T-helper 9 cell (primary cell): ENCODE measurements around the gene NAPEPLD.
"Not testable (repeated sequence)": the region's sequence is repeated elsewhere in the genome, so short reads cannot be mapped to it uniquely, and the experiment has no call there.

Source experiments
- DNase-seq: peaks from one replicate; pipeline ENCODE4 v3.0.0-alpha.2; 2020

NAPEPLD gene

DNA sequence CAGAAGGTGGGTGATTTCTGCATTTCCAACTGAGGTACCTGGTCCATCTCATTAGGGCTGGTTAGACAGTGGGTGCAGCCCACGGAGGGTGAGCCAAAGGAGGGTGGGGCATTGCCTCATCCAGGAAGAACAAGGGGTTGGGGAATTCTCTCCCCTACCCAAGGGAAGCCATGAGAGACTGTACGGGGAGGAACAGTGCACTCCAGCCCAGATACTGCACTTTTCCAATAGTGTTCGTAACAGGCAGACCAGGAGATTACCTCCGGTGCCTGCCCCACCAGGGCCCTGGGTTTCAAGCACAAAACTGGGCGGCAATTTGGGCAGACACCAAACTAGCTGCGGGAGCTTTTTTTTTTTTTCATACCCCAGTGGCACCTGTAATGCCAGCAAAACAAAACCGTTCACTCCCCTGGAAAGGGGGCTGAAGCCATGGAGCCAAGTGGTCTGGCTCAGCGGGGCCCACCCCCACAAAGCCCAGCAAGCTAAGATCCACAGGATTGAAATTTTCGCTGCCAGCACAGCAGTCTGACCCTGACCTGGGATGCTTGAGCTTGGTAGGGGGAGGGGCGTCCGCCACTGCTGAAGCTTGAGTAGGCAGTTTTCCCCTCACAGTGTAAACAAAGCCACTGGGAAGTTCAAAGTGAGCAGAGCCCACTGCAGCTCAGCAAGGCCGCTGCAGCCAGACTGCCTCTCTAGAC lies 42.7 kb downstream of the NAPEPLD start:
- DNase-seq = no peak

DNA sequence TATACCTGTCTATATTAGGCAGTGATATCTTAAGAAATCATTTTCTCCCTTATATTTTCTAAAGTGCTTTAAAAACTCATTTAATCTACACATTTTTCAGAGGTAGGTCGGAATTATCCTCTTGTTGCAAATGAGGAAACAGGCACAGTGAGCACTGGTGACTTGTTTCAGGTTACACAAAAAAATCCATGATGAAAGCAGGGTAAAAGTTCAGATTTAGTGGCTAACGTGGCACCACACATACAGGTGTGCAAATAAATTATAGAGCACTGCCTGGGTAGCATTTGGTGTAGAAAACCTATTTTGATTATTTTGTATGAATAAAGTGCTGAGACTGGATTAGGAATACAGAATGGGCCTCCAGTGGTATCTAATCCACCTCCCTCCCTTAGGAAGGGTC lies 47.4 kb downstream of the NAPEPLD start:
- no peak for DNase-seq

DNA sequence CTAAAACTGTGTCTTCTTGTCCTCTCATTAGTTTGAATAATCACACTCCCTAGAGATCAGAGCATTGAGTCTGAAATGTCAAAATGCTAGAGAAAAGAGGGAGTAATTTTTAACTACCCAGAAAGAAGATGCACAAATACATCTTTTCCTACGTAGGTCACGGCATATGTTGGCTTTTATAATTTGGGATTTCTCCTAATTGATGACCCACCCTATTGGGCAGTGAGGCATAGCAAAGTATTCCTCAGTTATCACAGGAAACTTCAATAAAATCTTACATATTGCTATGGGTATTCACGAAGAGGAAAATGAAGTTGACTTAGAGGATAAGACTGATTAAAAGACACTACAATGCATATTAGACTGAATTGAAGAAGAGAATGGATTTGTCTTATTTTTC lies 48.6 kb downstream of the NAPEPLD start:
- DNase-seq = no peak

DNA sequence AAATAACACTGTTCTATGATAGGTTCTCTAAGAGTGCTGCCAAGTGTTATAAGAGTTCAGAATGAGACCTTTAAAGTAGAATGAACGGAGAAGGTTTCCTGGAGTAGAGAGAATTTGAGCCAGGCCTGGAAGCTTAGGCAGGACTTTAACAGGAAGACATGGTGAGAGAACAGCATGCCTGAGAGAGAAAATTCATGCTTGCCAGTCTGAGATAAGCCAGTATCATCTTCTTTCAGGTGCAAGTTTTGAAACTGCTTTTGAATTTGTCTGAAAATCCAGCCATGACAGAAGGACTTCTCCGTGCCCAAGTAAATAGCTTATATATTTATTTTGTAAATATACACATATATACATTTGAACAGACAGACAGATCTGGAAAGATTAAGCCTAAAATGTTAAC lies 51.9 kb downstream of the NAPEPLD start:
- no peak for DNase-seq

DNA sequence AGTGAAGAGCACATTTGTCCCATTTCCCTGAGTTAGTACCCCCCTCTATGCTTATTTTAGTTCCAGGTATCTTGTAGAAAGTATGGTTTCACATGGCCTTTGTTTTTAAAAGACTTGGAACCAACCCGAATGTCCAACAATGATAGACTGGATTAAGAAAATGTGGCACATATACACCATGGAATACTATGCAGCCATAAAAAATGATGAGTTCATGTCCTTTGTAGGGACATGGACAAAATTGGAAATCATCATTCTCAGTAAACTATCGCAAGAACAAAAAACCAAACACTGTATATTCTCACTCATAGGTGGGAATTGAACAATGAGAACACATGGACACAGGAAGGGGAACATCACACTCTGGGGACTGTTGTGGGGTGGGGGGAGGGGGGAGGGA lies 53.3 kb downstream of the NAPEPLD start:
- not testable (repeated sequence) for DNase-seq

DNA sequence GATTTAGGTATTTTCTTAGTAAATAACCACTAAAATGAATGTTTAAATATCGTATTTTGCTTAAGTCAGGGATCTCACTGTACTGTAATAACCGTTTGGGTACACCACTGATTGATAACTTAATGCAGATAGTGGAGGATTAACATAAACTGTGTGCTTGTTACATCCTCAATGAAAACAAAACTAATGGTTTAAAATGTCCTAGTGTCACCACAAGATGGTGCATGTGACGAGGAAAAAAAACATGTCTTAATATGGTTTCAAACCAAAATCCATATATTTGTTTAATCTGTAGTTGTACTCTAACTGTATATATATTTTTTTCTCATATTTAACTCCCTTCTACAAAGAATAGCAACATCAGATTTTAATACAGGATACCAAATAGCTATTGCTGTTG lies 54.8 kb downstream of the NAPEPLD start:
- no peak for DNase-seq

DNA sequence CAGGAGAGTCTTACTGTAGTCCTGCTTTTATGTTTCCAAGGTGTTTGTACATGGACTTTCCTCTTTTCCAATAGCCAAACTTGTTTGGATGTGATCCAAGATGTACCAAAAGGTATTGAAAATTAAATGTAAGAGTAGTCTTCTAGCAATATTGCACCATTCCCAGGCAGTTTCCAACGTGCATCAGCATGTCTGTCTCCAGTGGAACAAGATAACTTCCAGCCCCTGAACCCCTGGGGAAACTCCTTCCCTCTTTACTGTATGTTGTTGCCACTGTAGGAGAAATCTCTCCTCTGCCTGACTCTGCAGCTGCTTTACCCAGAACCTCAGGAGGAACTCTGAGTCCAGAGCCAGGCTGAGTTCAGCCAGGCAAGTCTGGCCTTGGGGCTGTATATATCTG lies 55.5 kb downstream of the NAPEPLD start:
- DNase-seq = no peak

DNA sequence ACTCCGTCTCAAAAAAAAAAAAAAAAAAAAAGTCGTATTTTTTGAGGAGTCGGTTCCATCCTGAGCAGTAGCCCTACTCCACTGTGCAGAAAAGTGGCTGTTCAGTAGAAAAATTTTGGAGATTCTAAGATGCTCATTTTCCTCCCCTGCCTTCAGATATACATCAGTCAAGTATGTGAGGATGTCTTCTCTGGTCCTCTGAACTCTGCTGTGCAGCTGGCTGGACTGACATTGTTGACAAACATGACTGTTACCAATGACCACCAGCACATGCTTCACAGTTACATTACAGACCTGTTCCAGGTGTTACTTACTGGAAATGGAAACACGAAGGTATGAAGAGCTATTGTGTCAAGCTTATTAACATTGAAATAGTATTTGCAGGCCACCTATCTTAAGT lies 56.6 kb downstream of the NAPEPLD start:
- DNase-seq = not testable (repeated sequence)

DNA sequence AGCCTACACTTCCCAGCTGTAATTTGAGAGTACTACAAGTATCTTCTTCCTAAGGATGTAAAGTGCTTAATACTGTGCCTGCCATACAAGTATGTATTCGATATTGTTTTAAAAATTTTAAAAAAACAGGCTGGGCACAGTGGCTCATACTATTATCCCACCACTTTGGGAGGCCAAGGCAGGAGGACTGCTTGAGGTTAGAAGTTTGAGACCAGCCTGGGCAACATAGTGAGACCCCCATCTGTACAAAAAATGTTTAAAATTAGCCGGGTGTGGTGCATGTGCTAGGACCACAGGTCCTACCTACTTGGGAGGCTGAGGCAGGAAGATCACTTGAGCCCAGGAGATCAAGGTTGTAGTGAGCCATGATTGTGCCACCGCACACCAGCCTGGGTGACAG lies 65.7 kb downstream of the NAPEPLD start:
- DNase-seq = no peak

DNA sequence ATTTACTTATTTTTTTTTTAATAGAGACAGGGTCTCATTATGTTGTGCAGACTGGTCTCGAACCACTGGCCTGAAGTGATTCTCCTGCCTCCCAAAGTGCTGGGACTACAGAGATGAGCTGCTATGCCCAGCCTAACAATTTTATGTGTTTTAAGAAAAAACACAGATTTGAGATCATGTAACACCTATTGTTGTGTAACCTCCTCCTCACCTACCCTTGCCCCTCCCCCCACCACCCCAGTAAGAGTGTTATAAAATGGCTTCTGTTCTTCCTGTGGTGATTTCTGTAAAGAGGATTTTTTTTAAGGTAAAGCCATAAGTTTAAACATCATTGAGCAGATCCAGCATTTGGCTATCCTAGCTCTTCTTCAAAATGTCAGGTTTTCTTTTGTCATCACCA lies 66.4 kb downstream of the NAPEPLD start:
- DNase-seq = no peak

DNA sequence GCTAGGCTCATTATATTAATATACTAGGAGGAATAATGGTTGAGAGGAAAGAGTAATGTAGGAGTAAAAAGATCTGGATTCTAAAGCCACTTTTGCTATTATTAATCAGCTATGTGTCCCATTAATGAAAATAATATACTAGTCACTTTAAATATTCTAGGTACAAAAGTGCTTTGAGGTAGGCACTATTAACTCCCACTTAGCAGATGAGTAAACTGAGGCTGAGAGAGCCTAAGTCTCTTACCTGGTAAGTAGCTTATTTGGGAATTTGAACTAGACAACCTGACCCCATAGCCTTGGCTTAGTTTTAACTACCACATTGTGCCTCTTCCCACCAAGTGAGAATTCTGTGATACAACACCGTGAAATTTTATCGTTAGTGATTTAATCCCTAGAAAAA lies 68.0 kb downstream of the NAPEPLD start:
- DNase-seq = no peak

DNA sequence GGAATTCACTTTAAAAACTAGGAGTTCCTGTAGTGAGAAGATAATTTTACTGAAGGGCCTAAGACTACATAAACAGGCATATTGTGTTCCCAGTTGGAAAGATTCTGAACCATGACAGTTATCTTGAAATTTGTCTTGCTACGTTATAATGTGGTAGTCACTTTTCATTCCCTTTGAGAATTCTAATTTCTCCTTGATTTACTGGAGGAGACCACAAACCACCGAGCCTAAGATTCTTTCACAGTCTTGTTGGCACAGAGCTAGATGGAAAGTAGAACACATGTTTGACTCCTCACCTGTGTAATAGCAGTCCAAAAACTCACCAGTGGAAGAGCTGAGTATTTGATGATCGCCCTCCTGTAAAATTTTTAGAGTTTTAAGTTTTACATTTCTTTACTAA lies 69.1 kb downstream of the NAPEPLD start:
- DNase-seq = no peak

DNA sequence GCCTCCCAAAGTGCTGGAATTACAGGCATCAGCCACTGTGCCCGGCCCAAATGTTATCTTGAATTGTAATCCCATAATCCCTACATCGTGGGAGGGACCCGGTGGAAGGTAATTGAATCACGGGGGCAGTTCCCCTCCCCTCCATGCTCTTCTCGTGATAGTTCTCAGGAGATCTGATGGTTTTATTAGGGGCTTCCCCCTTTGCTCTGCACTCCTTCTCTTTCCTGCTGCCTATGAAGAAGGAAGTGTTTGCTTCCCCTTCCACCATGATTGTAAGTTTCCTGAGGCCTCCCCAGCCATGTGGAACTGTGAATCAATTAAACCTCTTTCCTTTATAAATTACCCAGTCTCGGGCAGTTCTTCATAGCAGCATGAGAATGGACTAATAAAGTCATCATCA lies 70.7 kb downstream of the NAPEPLD start:
- DNase-seq = not testable (repeated sequence)

DNA sequence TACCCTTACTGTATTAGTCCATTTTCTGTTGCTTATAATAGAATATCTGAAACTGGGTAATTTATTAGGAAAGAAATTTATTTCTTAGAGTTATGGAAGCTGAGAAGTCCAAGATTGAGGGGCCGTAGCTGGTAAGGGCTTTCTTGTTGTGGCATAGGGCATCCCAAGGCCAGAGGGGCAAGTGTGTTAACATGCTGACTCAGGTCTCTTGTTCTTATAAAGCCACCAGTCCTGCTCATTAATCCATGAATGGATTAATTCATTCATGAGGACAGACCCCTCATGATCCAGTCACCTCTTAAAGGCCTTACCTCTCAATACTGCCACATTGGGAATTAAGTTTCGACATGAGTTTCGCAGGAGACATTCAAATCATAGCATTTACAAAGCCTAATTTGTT lies 71.6 kb downstream of the NAPEPLD start:
- DNase-seq = no peak

DNA sequence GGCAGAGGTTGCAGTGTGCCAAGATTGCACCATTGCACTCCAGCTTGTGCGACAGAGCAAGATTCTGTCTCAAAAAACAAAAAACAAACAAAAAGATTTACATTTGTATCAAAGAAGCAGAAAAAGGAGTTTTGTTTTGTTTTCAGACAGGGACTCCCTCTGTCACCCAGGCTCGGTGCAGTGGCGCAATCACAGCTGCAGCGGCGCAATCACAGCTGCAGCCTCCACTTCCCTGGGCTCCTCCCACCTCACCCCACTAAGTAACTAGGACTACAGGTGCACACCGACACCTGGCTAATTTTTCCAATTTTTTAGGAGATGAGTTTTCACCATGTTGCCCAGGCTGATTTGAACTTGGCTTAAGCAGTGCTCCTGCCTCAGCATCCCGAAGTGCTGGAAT lies 72.1 kb downstream of the NAPEPLD start:
- DNase-seq = no peak

DNA sequence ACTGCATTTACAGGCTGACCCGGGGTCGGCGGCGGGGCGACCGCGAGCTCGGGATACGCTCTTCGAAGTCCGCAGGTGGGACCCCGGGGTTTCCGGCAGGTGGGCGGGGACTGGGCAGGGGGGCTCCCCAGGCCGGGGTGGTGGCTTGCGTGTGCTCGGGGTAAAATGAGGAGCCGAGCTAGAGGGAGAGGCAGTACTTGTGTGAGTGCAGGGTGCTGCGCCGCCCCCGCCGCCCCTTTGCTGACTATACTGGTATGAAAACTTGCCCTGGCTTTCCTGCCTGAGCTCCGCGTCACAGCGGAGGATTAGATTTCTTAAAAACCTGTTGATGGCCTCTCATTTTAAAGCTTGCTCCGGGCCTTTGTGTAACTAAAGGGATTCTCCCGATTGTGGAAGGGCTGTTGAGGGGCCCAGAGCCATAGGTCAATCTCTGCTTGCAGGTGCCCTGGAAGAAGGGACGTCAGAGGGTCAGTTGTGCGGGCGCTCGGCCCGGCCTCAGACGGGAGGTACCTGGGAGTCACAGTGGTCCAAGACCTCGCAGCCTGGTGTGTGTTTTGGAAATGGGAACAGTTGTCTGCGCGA lies 73.5 kb downstream of the NAPEPLD start:
- peak; percentile 50 for DNase-seq

DNA sequence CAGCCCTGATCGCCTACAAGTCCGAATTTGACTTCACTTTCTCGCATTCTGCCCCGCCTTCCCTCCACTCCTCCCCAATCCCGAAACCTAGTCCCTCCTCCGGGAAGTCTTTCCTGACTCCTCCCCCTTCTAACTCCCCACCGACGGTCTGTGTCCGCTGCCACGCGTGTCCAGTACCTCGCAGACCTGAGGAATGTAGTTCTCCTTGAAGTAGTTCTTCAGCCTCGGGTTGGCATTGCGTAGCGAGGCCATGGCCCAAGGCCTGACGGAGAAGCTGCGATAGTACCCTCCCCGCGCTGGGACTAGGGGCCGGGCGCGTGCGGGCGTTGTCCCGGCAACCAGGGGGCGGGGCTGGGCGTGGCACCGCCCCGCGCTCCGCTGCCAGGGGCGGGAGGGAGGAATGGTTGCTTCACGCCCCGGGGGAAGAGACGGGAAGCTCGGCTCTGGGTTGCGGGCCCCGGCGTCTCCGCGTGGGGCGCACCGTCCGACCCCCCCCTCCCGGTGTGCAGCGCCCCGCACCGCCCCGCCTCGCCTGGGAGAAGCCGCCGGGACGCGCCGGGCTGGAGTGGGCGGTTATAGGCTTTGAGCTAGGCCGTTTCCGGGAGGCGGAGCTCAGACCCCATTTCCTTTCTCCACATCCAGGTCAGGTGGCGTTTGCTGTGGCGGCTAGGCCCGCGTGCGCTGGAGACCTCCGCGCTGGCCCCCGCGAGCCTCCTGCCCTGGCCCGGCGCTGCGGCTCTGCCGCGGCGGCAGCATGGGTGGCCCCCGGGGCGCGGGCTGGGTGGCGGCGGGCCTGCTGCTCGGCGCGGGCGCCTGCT lies 74.2 kb downstream of the NAPEPLD start, which contains the start of the genes ARMC10 and FBXL13:
TSS of gene ARMC10 (plus strand) at position 622 of the 818 bp plus-strand sequence. CDS start at position 755, 133 bp downstream.
TSS of gene FBXL13 (minus strand) at position 278 of the 818 bp plus-strand sequence.
- peak; percentile 86 for DNase-seq

DNA sequence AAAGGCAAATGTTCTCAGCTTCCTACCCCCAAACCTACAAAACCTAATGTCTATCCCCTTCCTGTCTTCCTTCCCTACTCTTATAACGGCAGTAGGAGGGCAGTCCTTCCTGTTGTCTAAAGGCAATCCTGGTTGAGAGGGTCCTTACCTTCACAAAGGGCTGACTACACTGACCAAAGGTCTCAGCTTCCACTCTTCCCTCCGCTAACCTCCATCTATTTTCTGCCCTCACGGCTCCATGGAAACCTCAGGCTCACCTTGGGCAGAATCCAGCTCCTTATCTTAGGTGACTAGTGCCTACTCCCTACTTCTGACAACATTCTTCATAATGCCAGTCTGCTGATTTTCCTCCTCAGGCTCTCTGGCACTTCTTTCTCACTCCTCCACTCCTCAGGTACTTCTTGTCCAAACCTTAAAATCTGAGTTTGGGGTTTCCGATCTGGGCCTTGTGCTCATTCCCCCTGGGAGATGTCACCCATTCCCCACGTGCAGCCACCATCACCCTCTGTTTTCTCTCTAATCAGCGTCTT lies 74.8 kb downstream of the NAPEPLD start:
- no peak for DNase-seq

DNA sequence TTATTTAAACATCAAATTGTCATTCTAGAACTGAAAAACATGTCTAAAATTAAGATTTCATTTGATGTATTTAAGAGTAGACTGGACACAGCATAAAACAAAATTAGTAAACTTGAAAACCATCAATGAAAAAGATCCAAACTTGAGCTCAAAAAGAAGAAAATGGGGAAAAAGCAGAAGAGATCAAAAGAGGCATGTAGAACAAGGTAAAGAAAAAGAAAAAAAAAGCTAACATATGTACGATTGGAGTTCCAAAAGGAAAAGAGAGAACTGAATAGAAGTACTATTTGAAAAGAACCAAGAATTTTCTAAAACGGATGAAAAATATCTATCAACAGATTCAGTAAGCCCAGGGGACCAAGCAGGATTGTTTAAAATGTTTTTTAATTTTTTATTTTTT lies 77.9 kb downstream of the NAPEPLD start:
- no peak for DNase-seq

DNA sequence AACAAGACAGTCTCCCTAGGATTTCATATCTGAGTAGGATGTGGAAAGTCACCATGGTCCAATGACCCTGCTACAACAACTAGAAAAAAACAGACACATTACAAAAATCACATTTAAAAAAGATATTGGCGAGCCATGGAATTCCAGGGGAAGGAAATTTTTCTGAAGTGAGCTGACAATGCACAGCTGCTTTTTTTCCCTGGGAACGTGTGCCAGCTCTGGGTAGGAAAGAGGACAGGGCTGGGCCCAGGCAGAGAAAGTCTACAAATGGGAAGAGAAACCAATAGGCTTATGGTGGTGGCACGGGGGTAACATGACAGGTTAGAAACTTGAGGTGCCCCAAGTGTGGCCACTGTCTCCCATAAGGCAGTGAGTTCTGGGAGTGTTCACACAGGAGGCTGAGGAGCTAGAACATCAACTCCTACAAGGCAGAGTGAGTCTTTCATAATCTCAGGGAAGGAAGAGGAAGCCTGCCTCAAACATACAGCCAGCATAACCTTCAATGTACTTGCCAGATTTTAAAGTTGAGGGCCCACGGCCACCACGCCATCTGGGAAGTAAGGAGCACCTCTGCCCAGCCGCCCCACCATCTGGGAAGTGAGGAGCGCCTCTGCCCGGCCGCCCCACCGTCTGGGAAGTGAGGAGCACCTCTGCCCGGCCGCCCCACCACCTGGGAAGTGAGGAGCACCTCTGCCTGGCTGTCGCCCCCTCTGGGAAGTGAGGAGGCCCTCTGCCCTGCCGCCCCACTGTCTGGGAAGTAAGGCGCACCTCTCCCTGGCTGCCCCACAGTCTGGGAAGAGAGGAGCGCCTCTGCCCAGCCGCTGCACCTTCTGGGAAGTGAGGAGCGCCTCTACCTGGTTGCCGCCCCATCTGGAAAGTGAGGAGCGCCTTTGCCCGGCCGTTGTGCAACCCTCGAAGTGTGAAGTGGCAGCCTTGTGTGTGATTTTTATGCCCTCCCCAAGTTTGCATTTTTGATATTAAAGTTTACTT lies 80.2 kb downstream of the NAPEPLD start:
- no peak for DNase-seq

DNA sequence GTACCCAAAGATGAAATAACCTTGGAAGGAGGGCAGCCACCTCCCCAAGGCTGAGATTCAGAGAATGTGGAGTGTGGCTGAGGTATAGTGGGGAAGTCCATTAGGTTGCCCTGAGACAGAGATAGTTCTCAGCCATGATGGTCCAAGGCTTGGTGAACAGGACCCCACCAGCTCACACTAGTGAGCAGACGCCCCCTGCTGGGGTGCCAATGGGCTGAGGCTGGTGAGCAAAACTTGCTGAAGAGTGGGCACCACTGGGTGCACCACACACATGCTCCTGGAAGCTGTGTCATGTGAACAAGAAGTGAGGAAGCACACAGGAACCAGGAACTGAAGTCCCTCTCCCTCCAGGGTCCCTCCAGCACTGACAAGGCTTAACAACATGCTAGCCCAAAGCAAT lies 83.2 kb downstream of the NAPEPLD start:
- peak; percentile 22 for DNase-seq

DNA sequence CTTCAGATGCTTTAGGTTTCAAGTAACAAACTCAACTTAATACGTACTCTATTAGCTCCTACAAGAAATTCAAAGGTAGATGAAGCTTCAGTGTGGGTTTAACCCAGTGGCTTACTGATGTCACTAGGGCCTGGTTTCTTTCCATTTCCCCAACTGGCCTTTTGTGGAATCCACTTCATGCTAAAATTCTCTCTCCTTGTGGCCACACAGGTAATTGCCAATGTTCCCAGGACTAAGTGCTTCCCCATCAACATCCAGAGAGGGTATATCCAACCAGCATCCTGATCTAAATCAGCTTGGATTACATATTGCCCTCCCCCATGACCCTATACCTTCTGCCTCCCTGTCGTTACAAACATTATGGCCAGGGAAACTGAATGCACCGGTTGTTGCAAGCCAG lies 85.0 kb downstream of the NAPEPLD start:
- no peak for DNase-seq
